Measurements from ENCODE around the gene TOP2B.

DNA sequence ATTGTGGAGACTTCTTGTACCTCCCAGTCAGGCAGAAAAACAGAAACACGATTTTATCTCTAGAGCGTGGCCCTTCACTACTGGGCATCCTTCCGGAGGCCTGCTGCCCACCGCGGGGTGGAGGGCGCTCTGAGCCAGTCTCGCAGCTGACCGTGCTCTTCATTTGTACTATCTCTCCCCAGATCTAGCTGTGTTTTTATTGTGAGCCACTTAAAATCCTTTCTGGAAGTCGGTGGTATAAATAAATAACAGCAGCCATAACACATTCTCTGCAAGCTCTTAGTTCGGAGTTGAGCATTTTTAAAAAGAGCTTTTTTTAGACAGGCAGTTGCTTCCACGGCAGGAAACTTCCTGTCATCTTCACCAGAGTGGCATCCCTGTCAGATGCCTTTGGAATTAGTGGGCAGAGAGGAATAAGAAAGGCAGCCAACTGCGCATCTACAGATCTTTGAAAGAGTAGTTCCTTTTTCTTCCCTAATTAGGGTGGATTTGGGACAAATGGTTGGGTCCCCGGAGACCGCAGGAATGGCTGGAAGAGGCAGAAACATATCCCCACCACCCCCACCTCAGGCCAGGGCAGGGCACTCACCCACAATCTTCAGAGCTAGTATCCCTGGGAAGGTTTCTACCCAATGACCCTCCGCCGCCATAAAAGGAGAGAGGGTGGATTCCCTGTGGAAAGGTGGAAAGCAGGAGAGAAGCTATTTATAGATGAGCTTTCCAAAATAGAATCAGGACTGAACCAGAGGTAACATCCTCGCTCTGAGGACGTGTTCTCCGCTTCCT, 91.1 kb downstream of the TOP2B start:
- TF ChIP-seq POLR2AphosphoS5 (IDR thresholded peaks at IDR 0.05) (no peak), CTCF (IDR thresholded peaks at IDR 0.05) (no peak)
